HT-29 (cell line): ENCODE data around the gene NSA2. TPM values are rescaled to one million over a fixed set of nuclear protein-coding genes. Genes with fewer than 3 reads are reported as not detected.
A peak's percentile ranks its signal among the peaks of the same experiment; 100 is the strongest.

Source experiments
- DNase-seq: peaks from one replicate; pipeline ENCODE4 v3.0.0-alpha.2; 2015; ENCODE audit warnings: low spot score
- small RNA-seq: library from RNA; depleted of rRNA; stranded (forward); fragments of <200 nt; gene quantifications from one replicate; pipeline ENCODE3, GENCODE V24; 2014
- total RNA-seq: library from RNA; depleted of rRNA; stranded (reverse); fragments of >200 nt; shearing (Covaris generic); gene quantifications from 2 replicates; pipeline ENCODE4 v1.2.3, GENCODE V29; 2014; rRNA removed

NSA2 gene
- total RNA-seq, 1 experiment from 2014 or later, result 31.4 TPM

DNA sequence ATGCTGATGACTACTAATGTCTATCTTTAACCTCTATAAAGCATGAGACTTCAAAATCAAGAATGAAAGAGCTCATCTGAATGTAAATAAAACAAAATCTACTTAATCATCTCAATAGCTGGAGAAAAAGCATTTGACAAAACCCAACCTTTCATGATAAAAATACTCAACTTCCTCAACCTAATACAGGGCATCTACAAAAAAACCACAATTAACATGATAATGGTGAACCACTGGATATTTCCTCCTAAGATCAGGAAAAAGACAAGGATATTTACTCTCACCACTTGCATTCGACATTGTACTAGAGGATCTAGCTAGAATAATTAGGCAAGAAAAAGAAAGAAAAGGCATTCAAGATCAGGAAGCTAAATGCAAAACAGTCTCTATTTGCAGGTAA lies 49.8 kb downstream of the NSA2 start:
- no peak for DNase-seq

DNA sequence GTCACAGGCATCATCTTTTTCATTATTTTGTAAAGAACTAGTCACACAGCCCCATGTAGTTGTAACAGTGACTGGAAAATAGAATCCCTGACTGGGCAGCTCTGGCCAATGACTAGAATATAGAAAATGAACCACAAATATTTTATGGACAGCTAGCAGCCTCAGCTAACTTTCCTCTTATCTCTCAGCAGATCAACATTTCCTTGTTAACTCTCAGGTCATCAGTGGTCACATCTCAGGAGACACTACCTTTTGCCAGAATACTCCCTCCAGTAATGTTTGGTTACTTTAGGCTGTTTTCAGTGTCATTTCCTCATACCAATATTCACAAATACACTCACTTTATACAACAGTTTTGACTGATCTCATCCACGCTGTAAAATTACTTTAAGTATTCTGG lies 55.2 kb downstream of the NSA2 start:
- DNase-seq, result peak; percentile 11

DNA sequence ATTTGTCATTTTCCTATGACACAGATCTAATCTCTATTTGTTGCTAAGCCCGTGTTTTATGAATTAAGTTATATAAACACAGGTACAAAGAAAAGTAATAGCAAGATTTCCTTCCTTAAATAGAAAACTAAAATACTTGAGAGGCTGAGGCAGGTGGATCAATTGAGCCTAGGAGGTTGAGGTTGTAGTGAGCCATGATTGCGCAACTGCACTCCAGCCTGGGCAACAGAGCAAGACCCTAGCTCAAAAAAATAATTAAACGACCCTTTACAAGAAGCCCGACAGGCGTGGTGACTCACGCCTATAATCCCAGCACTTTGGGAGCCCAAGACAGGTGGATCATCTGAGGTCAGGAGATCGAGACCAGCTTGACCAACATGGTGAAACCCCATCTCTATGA lies 62.4 kb downstream of the NSA2 start:
- DNase-seq, result no peak

Small RNA genes within 50 kb of the gene (small RNA-seq; reads per million reads assigned to genes)
- gene RNU6-658P, result not detected

Other genes with a start within 250 kb of the NSA2 start
- 397 and 427 TPM in 2 replicates for gene ENC1, start 126.5 kb upstream of the NSA2 start, total RNA-seq
- 224 and 238 TPM in 2 replicates for gene HEXB, start 82.0 kb upstream of the NSA2 start, total RNA-seq
- gene GFM2, start 132 bp upstream of the NSA2 start, total RNA-seq, result 19.6 and 21.6 TPM in 2 replicates
- gene FAM169A, start 99.1 kb downstream of the NSA2 start, total RNA-seq, result 0.23 and 0.33 TPM in 2 replicates